ENCODE results near the gene LILRA2.
"Not testable (repeated sequence)": the region's sequence is repeated elsewhere in the genome, so short reads cannot be mapped to it uniquely, and the experiment has no call there.

LILRA2 gene

DNA sequence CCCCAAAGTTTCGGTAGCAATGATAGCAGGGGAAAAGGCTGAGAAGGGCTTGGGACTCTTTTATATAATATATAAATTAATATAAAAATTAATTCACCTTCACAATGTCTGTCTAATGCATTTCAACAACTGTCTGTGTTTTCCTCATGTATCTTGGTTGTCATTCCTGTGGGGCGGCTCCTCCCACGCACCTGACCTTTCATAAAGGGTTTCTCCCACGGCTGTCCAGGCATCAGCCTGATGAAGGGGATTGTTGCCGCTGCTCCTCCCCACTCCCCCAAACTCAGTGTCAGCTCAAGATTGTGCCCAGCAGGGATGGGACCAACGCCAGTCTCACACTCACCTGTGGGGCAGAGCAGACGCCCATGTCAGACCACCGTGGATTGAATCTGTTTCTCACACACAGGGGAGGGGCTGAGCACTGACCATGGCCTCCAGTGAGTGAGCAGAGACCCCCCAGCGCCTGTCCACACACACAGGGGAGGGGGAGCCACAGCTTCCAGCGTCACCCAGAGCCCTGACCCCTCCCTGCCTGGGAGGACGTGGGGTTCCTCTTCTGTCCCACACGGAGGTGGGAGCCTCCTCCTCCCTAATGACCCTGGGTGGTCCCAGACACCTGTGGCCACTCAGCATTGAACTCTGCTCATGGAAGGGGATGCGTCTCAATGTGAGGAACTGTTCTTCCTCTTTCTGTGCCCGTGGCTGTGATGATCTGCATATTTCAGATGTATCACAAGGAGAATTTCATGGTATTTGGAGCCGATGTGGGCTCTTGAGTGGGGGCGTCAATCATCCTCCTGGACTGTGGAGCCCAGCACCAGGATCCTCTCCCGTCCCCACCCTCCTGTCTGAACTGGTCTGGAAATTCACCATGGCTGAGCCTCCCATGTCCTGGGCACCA, 1.6 kb upstream of the LILRA2 start:
- DNase-seq = not testable (repeated sequence)

DNA sequence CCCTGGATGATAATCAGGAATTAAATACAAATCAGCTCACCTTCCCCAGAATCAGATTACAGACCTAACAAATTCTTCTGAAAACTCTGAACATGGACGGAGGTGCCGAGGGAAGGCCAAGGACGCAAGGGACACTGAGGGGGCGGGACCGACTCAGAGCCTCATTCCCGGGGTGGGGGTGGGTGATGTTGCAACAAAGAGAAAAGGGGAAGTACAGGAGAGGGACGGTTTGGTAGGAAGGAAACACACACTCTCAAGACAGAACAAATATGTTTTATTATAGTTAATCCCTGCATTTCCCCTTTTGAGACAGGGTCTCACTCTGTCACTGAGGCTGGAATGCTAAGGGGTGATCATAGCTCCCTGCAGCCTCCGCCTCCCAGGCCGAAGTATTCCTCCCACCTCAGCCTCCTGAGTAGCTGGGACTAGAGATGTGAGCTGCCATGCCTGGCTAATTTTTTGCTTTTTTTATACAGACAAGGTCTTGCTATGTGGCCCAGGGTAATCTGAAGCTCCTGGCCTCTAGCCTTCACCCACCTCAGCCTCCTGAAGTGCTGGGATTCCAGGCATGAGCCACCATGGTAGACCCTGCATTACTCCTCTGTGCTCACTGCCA, 786 bp upstream of the LILRA2 start:
- no peak for DNase-seq

- DNase-seq = no peak
Measured at GRCh38 chr19:54574051-54574450, 461 bp downstream of the LILRA2 start.

DNA sequence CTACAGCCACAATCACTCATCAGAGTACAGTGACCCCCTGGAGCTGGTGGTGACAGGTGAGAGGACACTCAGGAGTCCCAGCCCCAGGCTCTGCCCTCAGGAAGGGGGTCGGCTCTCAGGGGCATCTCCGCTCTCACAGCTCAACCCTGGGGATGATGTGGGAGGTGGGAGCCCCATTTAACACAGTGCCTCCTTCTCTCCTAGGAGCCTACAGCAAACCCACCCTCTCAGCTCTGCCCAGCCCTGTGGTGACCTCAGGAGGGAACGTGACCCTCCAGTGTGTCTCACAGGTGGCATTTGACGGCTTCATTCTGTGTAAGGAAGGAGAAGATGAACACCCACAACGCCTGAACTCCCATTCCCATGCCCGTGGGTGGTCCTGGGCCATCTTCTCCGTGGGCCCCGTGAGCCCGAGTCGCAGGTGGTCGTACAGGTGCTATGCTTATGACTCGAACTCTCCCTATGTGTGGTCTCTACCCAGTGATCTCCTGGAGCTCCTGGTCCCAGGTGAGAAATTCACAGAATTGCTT, 1.0 kb downstream of the LILRA2 start:
- DNase-seq = no peak

DNA sequence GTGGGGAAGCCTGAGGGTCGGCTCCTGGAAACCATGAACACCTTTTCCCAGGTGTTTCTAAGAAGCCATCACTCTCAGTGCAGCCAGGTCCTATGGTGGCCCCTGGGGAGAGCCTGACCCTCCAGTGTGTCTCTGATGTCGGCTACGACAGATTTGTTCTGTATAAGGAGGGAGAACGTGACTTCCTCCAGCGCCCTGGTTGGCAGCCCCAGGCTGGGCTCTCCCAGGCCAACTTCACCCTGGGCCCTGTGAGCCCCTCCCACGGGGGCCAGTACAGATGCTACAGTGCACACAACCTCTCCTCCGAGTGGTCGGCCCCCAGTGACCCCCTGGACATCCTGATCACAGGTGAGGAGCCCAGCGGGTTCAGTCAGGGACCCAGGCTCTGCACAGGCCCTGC, 1.6 kb downstream of the LILRA2 start:
- not testable (repeated sequence) for DNase-seq

- DNase-seq = no peak
Measured at GRCh38 chr19:54576411-54576976, 2.9 kb downstream of the LILRA2 start.

GRCh38 chr19:54577334-54577733, 3.7 kb downstream of the LILRA2 start:
- no peak for DNase-seq

DNA sequence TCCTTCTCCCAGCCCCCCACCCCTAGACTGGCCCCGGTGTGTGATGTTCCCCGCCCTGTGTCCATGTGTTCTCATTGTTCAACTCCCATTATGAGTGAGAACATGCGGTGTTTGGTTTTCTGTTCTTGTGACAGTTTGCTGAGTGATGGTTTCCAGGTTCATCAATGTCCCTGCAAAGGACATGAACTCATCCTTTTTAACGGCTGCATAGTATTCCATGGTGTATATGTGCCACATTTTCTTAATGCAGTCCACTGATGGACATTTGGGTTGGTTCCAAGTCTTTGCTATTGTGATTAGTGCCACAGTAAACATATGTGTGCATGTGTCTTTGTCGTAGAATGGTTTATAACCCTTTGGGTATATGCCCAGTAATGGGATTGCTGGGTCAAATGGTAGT, 4.7 kb downstream of the LILRA2 start:
- DNase-seq = not testable (repeated sequence)

DNA sequence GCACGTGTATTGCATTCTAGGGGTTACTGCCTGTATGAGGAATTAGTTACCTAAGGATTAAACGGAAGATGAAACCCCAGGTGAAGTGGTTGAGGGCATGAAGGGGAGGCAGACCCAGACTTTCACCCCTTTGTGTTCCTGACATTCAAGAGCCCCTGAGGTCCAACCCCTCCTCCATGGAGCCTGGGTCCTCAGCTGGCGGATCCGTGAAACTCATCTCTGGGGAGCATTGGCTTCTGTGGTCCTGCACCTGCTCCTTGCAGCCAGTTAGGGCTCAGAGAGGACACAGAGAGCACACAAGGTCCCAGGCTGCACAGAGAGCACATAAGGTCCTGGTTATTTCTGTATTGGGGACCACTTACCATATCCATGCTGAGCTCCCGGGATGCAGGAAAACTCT, 12.8 kb downstream of the LILRA2 start:
- DNase-seq = no peak

- no peak for DNase-seq
Measured at GRCh38 chr19:54587026-54587425, 13.4 kb downstream of the LILRA2 start.

GRCh38 chr19:54593445-54593844, 19.9 kb downstream of the LILRA2 start, which contains the start of gene LILRA1:
Gene LILRA1 (plus strand): TSS chr19:54593632. CDS start chr19:54594245, 613 bp downstream.
- not testable (repeated sequence) for DNase-seq

GRCh38 chr19:54593931-54594626, 20.5 kb downstream of the LILRA2 start:
- DNase-seq = not testable (repeated sequence)

GRCh38 chr19:54594737-54595136, 21.1 kb downstream of the LILRA2 start:
- DNase-seq = no peak

GRCh38 chr19:54595680-54596436, 22.3 kb downstream of the LILRA2 start:
- not testable (repeated sequence) for DNase-seq

GRCh38 chr19:54600212-54600611, 26.6 kb downstream of the LILRA2 start:
- DNase-seq = no peak

DNA sequence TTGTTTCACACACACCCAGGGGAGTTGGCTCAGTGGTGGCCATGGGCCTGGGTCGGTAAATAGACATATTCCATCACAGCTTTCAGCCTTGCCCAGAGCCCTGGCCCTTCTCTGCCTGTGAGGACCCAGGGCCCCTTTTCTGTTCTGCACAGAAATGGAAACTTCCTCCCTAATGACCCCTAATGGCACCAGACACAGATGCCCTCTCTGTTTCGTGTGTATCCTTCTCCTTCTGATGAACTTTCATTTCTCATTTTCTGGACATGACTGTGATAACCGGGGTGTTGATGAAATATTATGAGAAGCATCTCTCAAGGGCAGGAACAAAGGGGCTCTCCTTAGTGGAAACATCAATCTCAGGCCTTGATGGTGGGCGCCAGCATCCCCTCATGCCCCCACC, 32.6 kb downstream of the LILRA2 start:
- no peak for DNase-seq

- DNase-seq = no peak
Measured at GRCh38 chr19:54606891-54607784, 33.5 kb downstream of the LILRA2 start.

DNA sequence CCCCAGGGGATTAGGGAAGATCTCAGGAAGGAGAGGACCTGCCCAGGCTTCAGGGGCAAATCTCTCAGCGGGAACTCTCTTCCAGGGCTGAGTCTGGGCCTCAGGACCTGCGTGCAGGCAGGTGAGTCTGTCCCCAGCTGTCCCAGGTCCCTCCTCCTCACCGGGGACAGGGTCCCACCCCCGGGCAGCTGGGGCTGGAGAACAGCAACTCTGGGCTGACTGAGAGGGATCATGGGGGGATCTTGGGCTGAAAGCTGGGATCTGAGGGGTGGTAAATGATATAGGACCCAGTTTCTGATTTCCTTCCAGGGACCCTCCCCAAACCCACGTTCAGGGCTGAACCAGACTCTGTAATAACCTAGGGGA, 34.2 kb downstream of the LILRA2 start:
- DNase-seq = no peak

GRCh38 chr19:54608205-54608604, 34.6 kb downstream of the LILRA2 start:
- no peak for DNase-seq

GRCh38 chr19:54608792-54609191, 35.2 kb downstream of the LILRA2 start:
- no peak for DNase-seq

DNA sequence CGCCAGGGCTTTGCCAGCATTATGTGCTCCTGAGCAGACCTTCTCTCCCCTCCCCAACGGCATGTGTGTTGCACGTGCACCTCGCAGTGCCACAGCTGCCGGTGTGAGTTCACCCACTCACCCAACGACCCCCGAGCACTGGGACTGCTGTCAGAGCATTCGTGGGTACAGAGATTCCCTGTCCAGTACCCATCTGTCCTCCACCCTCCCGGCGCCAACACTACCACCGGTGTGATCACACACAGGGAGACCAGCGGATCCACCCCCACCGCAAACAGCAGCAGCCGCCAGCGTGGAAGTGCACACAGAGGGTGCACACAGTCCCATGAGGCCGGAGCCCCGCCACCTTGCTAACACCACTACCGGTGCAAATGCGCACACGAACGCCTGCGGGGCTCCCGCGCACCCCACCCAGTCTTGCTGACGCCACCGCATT, 35.8 kb downstream of the LILRA2 start:
- no peak for DNase-seq

Measured in NCI-H226 (cell line).